H7 (cell line): ENCODE data around the gene NUTM1. TPM values are rescaled to one million over a fixed set of nuclear protein-coding genes. Genes with fewer than 3 reads are reported as not detected.
A peak's percentile ranks its signal among the peaks of the same experiment; 100 is the strongest.

ENCODE experiments used
- DNase-seq: peaks from one replicate; pipeline ENCODE4 v3.0.0; 2012
- H3K27me3 ChIP-seq: 2 replicates; pipeline ENCODE4 v1.6.0; 2011; ENCODE audit warnings: mild to moderate bottlenecking, low read length; ENCODE audit not compliant: control insufficient read depth, insufficient read depth
- H3K36me3 ChIP-seq: replicated peaks from 2 replicates; pipeline ENCODE4 v1.5.1; 2011; ENCODE audit warnings: low read length; ENCODE audit not compliant: control insufficient read depth, insufficient read depth
- H3K4me3 ChIP-seq: 2 replicates; pipeline ENCODE4 v1.5.1; 2011; ENCODE audit warnings: low read depth, mild to moderate bottlenecking, control low read depth, low read length, moderate library complexity; ENCODE audit not compliant: insufficient read depth
- total RNA-seq: library from RNA; depleted of rRNA; stranded (reverse); fragments of >200 nt; shearing (Covaris generic); gene quantifications from 2 replicates; pipeline ENCODE4 v1.2.3, GENCODE V29; 2014; rRNA removed

NUTM1 gene, protein sequence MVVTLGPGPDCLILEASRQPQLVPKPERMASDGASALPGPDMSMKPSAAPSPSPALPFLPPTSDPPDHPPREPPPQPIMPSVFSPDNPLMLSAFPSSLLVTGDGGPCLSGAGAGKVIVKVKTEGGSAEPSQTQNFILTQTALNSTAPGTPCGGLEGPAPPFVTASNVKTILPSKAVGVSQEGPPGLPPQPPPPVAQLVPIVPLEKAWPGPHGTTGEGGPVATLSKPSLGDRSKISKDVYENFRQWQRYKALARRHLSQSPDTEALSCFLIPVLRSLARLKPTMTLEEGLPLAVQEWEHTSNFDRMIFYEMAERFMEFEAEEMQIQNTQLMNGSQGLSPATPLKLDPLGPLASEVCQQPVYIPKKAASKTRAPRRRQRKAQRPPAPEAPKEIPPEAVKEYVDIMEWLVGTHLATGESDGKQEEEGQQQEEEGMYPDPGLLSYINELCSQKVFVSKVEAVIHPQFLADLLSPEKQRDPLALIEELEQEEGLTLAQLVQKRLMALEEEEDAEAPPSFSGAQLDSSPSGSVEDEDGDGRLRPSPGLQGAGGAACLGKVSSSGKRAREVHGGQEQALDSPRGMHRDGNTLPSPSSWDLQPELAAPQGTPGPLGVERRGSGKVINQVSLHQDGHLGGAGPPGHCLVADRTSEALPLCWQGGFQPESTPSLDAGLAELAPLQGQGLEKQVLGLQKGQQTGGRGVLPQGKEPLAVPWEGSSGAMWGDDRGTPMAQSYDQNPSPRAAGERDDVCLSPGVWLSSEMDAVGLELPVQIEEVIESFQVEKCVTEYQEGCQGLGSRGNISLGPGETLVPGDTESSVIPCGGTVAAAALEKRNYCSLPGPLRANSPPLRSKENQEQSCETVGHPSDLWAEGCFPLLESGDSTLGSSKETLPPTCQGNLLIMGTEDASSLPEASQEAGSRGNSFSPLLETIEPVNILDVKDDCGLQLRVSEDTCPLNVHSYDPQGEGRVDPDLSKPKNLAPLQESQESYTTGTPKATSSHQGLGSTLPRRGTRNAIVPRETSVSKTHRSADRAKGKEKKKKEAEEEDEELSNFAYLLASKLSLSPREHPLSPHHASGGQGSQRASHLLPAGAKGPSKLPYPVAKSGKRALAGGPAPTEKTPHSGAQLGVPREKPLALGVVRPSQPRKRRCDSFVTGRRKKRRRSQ
- total RNA-seq = 0.26 and 0.28 TPM in 2 replicates

- no peaks in the 10 kb centered on the region for H3K27me3 ChIP-seq
- peak within 1 kb of the TSS; percentile 67 for H3K4me3 ChIP-seq
- DNase-seq = peak; percentile 72
- peaks cover 7% of the 10 kb centered on the region for H3K36me3 ChIP-seq
These were observed at the start of gene NUTM1, which contains the start of gene NOP10 for GRCh38 chr15:34342737-34343575. NUTM1 (plus strand) TSS chr15:34343315; CDS start chr15:34343697, 382 bp downstream. NOP10 (minus strand) TSS chr15:34343136; CDS start chr15:34343073, 63 bp downstream.

DNA sequence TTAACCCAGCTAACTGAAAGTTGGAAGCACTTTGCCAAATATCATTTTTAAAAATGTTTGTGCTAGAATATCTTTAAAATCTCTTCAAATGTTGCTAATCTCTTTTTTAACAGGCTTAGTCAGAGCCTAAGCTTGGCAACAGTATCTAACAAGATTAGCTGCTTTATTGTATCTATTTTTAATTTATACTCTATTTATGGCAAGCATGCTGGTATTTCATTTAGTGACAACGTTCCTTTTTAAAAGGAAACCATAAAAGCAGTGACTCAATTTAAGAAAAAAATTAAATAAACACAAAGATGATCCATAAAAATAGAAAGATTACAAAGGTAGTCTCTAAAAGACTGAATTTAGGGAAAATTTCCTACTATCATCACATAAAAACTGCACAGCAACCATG lies 46.1 kb upstream of the NUTM1 start:
- no peak overlapping the region for H3K4me3 ChIP-seq
- no peaks in the 10 kb centered on the region for H3K27me3 ChIP-seq
- no peak for DNase-seq
- H3K36me3 ChIP-seq = no peaks in the 10 kb centered on the region

DNA sequence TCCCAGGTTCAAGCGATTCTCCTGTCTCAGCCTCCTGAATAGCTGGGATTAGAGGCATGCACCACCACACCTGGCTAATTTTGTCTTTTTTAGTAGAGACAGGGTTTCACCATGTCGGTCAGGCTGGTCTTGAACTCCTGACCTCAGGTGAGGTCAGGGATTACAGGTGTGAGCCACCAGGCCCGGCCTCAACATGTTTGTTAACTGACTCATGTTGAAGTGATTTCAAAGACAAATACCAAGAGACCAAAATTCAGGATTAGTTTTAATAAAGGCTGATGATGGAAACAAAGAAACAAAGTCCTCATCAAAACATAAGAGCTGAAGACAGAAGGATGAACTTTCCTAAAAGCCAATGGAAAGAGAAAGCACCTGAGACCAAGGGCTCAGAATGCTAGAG lies 42.1 kb upstream of the NUTM1 start:
- no peaks in the 10 kb centered on the region for H3K27me3 ChIP-seq
- H3K36me3 ChIP-seq = no peaks in the 10 kb centered on the region
- DNase-seq = no peak

DNA sequence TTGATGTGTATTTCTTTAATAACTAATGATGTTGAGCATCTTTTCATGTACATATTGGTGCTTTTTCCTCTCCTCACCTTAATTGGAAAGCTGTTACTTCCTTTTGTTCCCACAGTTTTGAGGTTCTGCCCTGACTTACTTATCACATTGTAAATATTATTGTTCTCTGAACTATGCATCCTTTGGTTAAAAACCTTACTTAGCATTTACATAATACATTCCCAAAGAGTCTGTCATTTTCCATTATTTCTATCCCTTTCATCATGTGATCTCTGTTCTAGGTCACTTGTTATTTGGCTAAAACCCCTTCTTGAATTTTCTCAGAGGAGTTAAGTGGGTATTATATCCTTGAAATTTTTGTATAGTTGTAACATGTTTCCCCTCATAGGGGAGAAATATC lies 38.5 kb upstream of the NUTM1 start:
- Histone ChIP-seq H3K36me3 (no peaks in the 10 kb centered on the region), H3K4me3 (no peak overlapping the region), H3K27me3 (no peaks in the 10 kb centered on the region)
- DNase-seq = no peak

More for the DNA sequence above, 42.1 kb upstream of the NUTM1 start:
- H3K4me3 ChIP-seq = no peak overlapping the region

DNA sequence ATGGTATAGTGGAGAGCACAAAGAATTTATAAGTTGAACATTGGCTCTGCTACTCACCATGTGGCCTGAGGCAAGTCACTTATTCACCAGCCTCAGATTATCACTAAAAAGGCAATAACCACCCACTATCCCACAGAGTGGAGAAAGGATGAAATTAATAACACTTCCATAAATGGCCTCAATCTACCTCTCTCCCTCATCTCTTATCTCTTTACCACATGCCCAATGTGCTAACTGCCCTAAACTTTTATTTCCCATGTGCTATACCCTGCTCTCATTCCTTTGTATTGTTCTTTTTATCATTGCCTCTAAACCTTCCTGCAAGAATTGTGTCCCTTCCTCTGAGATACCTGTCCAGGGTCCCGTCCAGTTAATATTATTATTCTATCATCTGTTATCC lies 31.6 kb upstream of the NUTM1 start:
- no peak for DNase-seq
- Histone ChIP-seq H3K27me3 (no peaks in the 10 kb centered on the region), H3K36me3 (no peaks in the 10 kb centered on the region), H3K4me3 (no peak overlapping the region)

DNA sequence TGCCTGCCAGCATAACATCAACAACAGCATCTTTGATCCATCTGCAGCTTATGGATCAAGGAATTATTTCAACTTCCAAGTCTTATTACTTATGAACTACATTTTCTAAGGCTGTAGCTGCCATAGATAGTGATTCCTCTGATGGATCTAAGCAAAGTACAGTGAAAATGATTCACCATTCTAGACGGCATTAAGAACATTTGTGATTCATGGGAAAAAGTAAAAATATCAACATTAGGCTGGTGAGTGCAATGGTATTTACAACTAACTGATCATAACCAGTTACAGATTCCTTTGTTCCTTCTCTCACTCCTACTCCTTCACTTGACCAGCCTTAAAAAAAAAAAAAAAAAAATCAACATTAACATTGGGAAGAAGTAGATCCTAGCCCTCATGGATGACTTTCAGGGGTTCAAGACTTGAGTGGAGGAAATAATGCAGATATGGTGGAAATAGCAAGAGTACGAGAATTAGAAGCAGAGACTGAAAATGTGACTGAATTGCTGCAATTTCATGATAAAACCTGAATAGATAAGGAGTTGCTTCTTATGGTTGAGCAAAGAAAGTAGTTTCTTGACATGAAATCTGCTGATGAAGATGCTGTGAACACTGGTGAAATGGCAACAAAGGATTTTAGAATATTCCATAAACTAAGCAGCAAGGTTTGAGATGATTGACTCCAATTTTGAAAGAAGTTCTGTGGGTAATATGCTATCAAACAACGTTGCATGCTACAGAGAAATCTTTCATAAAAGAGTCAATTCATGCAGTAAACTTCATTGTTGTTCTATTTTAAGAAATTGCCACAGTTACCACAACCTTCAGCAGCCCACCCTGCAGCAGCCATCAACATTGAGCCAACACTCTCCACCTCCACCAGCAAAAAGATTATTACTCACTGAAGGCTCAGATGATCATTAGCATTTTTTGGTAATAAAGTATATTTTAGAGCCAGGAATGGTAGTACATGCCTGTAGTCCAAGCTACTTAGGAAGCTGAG lies 28.3 kb upstream of the NUTM1 start:
- Histone ChIP-seq H3K27me3 (no peaks in the 10 kb centered on the region), H3K4me3 (no peak overlapping the region), H3K36me3 (no peaks in the 10 kb centered on the region)
- no peak for DNase-seq

GRCh38 chr15:34318277-34319079 lies 24.6 kb upstream of the NUTM1 start:
- H3K27me3 ChIP-seq = no peaks in the 10 kb centered on the region
- peak overlapping the region; percentile 29 for H3K4me3 ChIP-seq
- no peaks in the 10 kb centered on the region for H3K36me3 ChIP-seq
- DNase-seq = peak; percentile 56

GRCh38 chr15:34323217-34323616 lies 19.9 kb upstream of the NUTM1 start:
- DNase-seq = no peak
- no peaks in the 10 kb centered on the region for H3K36me3 ChIP-seq
- no peaks in the 10 kb centered on the region for H3K27me3 ChIP-seq
- no peak overlapping the region for H3K4me3 ChIP-seq

DNA sequence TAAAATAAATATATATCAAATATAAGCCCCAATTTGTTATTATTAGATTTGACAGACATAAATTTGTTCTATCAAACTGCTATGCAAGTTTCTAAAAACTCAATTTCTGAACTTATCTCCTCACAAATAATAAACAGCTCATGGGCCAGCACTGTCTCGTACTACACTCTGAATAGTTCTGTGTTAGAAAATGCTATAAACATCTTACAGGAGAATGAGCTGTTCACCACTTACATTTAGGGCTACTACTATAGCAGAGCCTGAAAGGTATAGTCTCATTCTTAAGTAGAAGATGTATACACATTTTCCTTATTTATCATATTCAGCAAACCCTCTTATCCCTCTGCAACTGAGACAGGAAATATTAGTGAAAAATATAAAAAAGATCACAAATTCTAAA lies 18.2 kb upstream of the NUTM1 start:
- H3K36me3 ChIP-seq = no peaks in the 10 kb centered on the region
- DNase-seq = no peak
- no peaks in the 10 kb centered on the region for H3K27me3 ChIP-seq
- no peak overlapping the region for H3K4me3 ChIP-seq

- no peak for DNase-seq
- H3K27me3 ChIP-seq = no peaks in the 10 kb centered on the region
- no peak overlapping the region for H3K4me3 ChIP-seq
- no peaks in the 10 kb centered on the region for H3K36me3 ChIP-seq
These were observed 17.7 kb upstream of the NUTM1 start for GRCh38 chr15:34325368-34325767.

GRCh38 chr15:34327906-34328305 lies 15.2 kb upstream of the NUTM1 start:
- H3K27me3 ChIP-seq = no peaks in the 10 kb centered on the region

GRCh38 chr15:34329006-34329405 lies 14.1 kb upstream of the NUTM1 start:
- H3K4me3 ChIP-seq = no peak overlapping the region
- no peaks in the 10 kb centered on the region for H3K36me3 ChIP-seq
- no peaks in the 10 kb centered on the region for H3K27me3 ChIP-seq
- no peak for DNase-seq

More at GRCh38 chr15:34327906-34328305, 15.2 kb upstream of the NUTM1 start:
- Histone ChIP-seq H3K4me3 (no peak overlapping the region), H3K36me3 (no peaks in the 10 kb centered on the region)
- DNase-seq = no peak
